H9 (cell line): ENCODE measurements around the gene HSPA5. TPM values are rescaled to one million over a fixed set of nuclear protein-coding genes. Genes with fewer than 3 reads are reported as not detected.

ENCODE experiments used
- DNase-seq: peaks from one replicate; pipeline ENCODE4 v3.0.0-alpha.2; 2017
- H2AFZ ChIP-seq: one replicate; pipeline ENCODE4 v1.6.1; 2013; ENCODE audit warnings: mild to moderate bottlenecking, low read length, control low read depth, moderate library complexity
- H2AK5ac ChIP-seq: 2 replicates; pipeline ENCODE4 v1.6.1; 2013; ENCODE audit warnings: low read length, control low read depth, mixed read lengths; ENCODE audit not compliant: insufficient read length
- H2BK120ac ChIP-seq: one replicate; pipeline ENCODE4 v1.6.1; 2013; ENCODE audit warnings: low read depth, mild to moderate bottlenecking, low read length, control low read depth, inconsistent platforms; ENCODE audit not compliant: poor library complexity, severe bottlenecking
- H2BK12ac ChIP-seq: 2 replicates; pipeline ENCODE4 v1.6.1; 2013; ENCODE audit warnings: low read length, control low read depth, mixed read lengths, low read depth; ENCODE audit not compliant: insufficient read length
- H2BK15ac ChIP-seq: 2 replicates; pipeline ENCODE4 v1.6.1; 2013; ENCODE audit warnings: low read depth, low read length, control low read depth
- H2BK20ac ChIP-seq: one replicate; pipeline ENCODE4 v1.6.1; 2013; ENCODE audit warnings: low read depth, mild to moderate bottlenecking, low read length, control low read depth, inconsistent platforms; ENCODE audit not compliant: poor library complexity, severe bottlenecking
- H2BK5ac ChIP-seq: 2 replicates; pipeline ENCODE4 v1.6.1; 2013; ENCODE audit warnings: low read length, control low read depth, mixed read lengths; ENCODE audit not compliant: insufficient read length
- H3K14ac ChIP-seq: 2 replicates; pipeline ENCODE4 v1.6.1; 2013; ENCODE audit warnings: low read length, control low read depth; ENCODE audit not compliant: insufficient read depth
- H3K18ac ChIP-seq: 2 replicates; pipeline ENCODE4 v1.6.1; 2013; ENCODE audit warnings: low read depth, mild to moderate bottlenecking, mixed read lengths, low read length, control low read depth; ENCODE audit not compliant: insufficient read length
- H3K23ac ChIP-seq: 2 replicates; pipeline ENCODE4 v1.6.1; 2013; ENCODE audit warnings: low read length, control low read depth, mixed read lengths, low read depth; ENCODE audit not compliant: insufficient read length
- H3K23me2 ChIP-seq: 2 replicates; pipeline ENCODE4 v1.6.1; 2013; ENCODE audit warnings: low read depth, mild to moderate bottlenecking, mixed read lengths, low read length, control low read depth; ENCODE audit not compliant: insufficient read length, poor library complexity, severe bottlenecking
- H3K27ac ChIP-seq: 2 replicates; pipeline ENCODE4 v1.5.1; 2013; ENCODE audit warnings: low read length, control low read depth, mixed read lengths, low read depth; ENCODE audit not compliant: insufficient read length
- H3K27me3 ChIP-seq: 2 replicates; pipeline ENCODE4 v1.6.1; 2013; ENCODE audit warnings: low read length, control low read depth, inconsistent platforms; ENCODE audit not compliant: insufficient read depth
- H3K4ac ChIP-seq: 2 replicates; pipeline ENCODE4 v1.6.1; 2013; ENCODE audit warnings: low read depth, mild to moderate bottlenecking, control low read depth, inconsistent platforms, low read length, moderate library complexity
- H3K4me1 ChIP-seq: 2 replicates; pipeline ENCODE4 v1.6.1; 2013; ENCODE audit warnings: low read length, control low read depth, inconsistent platforms; ENCODE audit not compliant: insufficient read depth
- H3K4me2 ChIP-seq: 2 replicates; pipeline ENCODE4 v1.6.1; 2013; ENCODE audit warnings: low read length, control low read depth, mixed read lengths; ENCODE audit not compliant: insufficient read length, insufficient read depth
- H3K56ac ChIP-seq: 2 replicates; pipeline ENCODE4 v1.6.1; 2013; ENCODE audit warnings: low read depth, mild to moderate bottlenecking, mixed read lengths, low read length, control low read depth; ENCODE audit not compliant: insufficient read length
- H3K79me1 ChIP-seq: 2 replicates; pipeline ENCODE4 v1.6.1; 2013; ENCODE audit warnings: low read depth, mild to moderate bottlenecking, moderate library complexity, low read length, control low read depth, inconsistent platforms; ENCODE audit not compliant: insufficient read depth, poor library complexity, severe bottlenecking
- H3K79me2 ChIP-seq: 2 replicates; pipeline ENCODE4 v1.6.1; 2013; ENCODE audit warnings: low read length, control low read depth, inconsistent platforms; ENCODE audit not compliant: insufficient read depth
- H3K9ac ChIP-seq: 2 replicates; pipeline ENCODE4 v1.6.1; 2013; ENCODE audit warnings: low read length, control low read depth, mixed read lengths; ENCODE audit not compliant: insufficient read length; ENCODE audit errors: extremely low read depth
- H3K9me3 ChIP-seq: one replicate; pipeline ENCODE4 v1.6.1; 2013; ENCODE audit warnings: low read depth, low read length, inconsistent platforms; ENCODE audit not compliant: control insufficient read depth
- H3T11ph ChIP-seq: one replicate; pipeline ENCODE4 v1.6.1; 2013; ENCODE audit warnings: mild to moderate bottlenecking, low read length, control low read depth, inconsistent platforms
- H4K20me1 ChIP-seq: one replicate; pipeline ENCODE4 v1.6.1; 2013; ENCODE audit not compliant: control insufficient read depth, insufficient read length, insufficient read depth
- H4K5ac ChIP-seq: 2 replicates; pipeline ENCODE4 v1.6.1; 2013; ENCODE audit warnings: low read depth, mild to moderate bottlenecking, mixed read lengths, low read length, control low read depth; ENCODE audit not compliant: insufficient read length
- H4K8ac ChIP-seq: replicated peaks from 2 replicates; pipeline ENCODE4 v1.6.1; 2013; ENCODE audit warnings: low read length, control low read depth, mixed read lengths, low read depth; ENCODE audit not compliant: insufficient read length
- H4K91ac ChIP-seq: 2 replicates; pipeline ENCODE4 v1.6.1; 2013; ENCODE audit warnings: low read depth, mild to moderate bottlenecking, moderate library complexity, mixed read lengths, low read length, control low read depth; ENCODE audit not compliant: insufficient read length
- H3K27ac Mint-ChIP-seq, 3 experiments: 2 replicates in 2 of 3; 3 replicates in 1 of 3; pipeline ENCODE4 v1.8.0; 2020 to 2021; ENCODE audit warnings: mixed read lengths in 3 of 3, mild to moderate bottlenecking in 1 of 3, moderate library complexity in 1 of 3
- H3K27me3 Mint-ChIP-seq: 2 replicates; pipeline ENCODE4 v1.8.0; 2021; ENCODE audit warnings: low read depth, mild to moderate bottlenecking, moderate library complexity, mixed read lengths
- H3K36me3 Mint-ChIP-seq, 3 experiments: 2 replicates in 2 of 3; 3 replicates in 1 of 3; pipeline ENCODE4 v1.8.0; 2020 to 2021; ENCODE audit warnings: low read depth in 3 of 3, mixed read lengths in 3 of 3; ENCODE audit not compliant: insufficient read depth in 1 of 3
- H3K4me1 Mint-ChIP-seq, 2 experiments: 2 replicates each; pipeline ENCODE4 v1.8.0; 2020; ENCODE audit warnings: mixed read lengths in 2 of 2
- H3K4me3 Mint-ChIP-seq, 2 experiments: 2 replicates in 1 of 2; 3 replicates in 1 of 2; pipeline ENCODE4 v1.8.0; 2020 to 2021; ENCODE audit warnings: mild to moderate bottlenecking in 2 of 2, mixed read lengths in 2 of 2, moderate library complexity in 1 of 2
- H3K9me3 Mint-ChIP-seq, 2 experiments: 2 replicates in 1 of 2; 3 replicates in 1 of 2; pipeline ENCODE4 v1.8.0; 2020; ENCODE audit warnings: mild to moderate bottlenecking in 2 of 2, mixed read lengths in 2 of 2, moderate library complexity in 1 of 2
- CTCF ChIP-seq: fragments of 200-600 bp; sonication (generic); conservative IDR thresholded peaks from 3 replicates; pipeline ENCODE4 v1.8.0; 2021; ENCODE audit warnings: antibody characterized with exemption, mild to moderate bottlenecking
- WGBS: extraction: QIAGEN DNeasy Blood & Tissue Kit; methylation state at CpG from one replicate; pipeline ENCODE4 v1.1.7; 2013; ENCODE audit warnings: missing lambda C conversion rate, low lambda C conversion rate, mixed read lengths; ENCODE audit not compliant: insufficient read length; ENCODE audit errors: extremely low coverage; 5-methylcytosine and 5-hydroxymethylcytosine counted together
- total RNA-seq: library from RNA; stranded (reverse); gene quantifications from 2 replicates; pipeline ENCODE4 v1.2.1, GENCODE V29; 2021

HSPA5 gene
- total RNA-seq, 1 experiment from 2014 or later, result 240 TPM

- H2BK120ac ChIP-seq, result no peak overlapping the region
- no peaks in the 10 kb centered on the region for H4K20me1 ChIP-seq
- no peak overlapping the region for H4K8ac ChIP-seq
- H3K4me1 ChIP-seq, result no peaks in the 10 kb centered on the region
- H3K27ac Mint-ChIP-seq, result peak overlapping the region in 2 of 3 experiments; percentile 4 to 31; a peak in 1 of 7 replicates
- no peak overlapping the region for H2BK5ac ChIP-seq
- no peak overlapping the region for H2AK5ac ChIP-seq
- no peak overlapping the region for H2AFZ ChIP-seq
- H3K9me3 ChIP-seq, result no peaks in the 10 kb centered on the region
- H3K56ac ChIP-seq, result no peak overlapping the region
- H3K4me3 Mint-ChIP-seq, result no peak overlapping the region
- H2BK12ac ChIP-seq, result no peak overlapping the region
- no peak overlapping the region for H3K27ac ChIP-seq
- no peak overlapping the region for H4K91ac ChIP-seq
- no peak overlapping the region for H4K5ac ChIP-seq
- H3K36me3 Mint-ChIP-seq, result peaks cover 10 to 40% (median 36%) of the 10 kb centered on the region in 3 experiments; a peak in 6 of 7 replicates
- H3K23ac ChIP-seq, result no peak overlapping the region
- peak overlapping the region; percentile 17 for H3K9ac ChIP-seq
- H3K18ac ChIP-seq, result no peak overlapping the region
- no peak overlapping the region for H3T11ph ChIP-seq
- no peak overlapping the region for H3K14ac ChIP-seq
- H3K27me3 ChIP-seq, result no peaks in the 10 kb centered on the region
- peaks cover 7 to 10% of the 10 kb centered on the region in 2 experiments for H3K4me1 Mint-ChIP-seq
- no peaks in the 10 kb centered on the region for H3K79me1 ChIP-seq
- no CpG with 5 or more reads among the region's 1 CpG for WGBS
- peaks cover 3% of the 10 kb centered on the region for H3K27me3 Mint-ChIP-seq
- H2BK20ac ChIP-seq, result no peak overlapping the region
- no peak for DNase-seq
- H3K4ac ChIP-seq, result no peak overlapping the region
- H3K79me2 ChIP-seq, result no peaks in the 10 kb centered on the region
- peaks cover 5% of the 10 kb centered on the region for H3K23me2 ChIP-seq
- no peaks in the 10 kb centered on the region for H3K9me3 Mint-ChIP-seq
- TF ChIP-seq CTCF, result 0 out of 3 replicates have a peak, but pooled peaks have one; percentile 7
- no peak overlapping the region for H3K4me2 ChIP-seq
- H2BK15ac ChIP-seq, result no peak overlapping the region
These were observed 38.1 kb downstream of the HSPA5 start for GRCh38 chr9:125202846-125203618.
